Prostate gland (tissue), 2 donors: ENCODE data around the gene EFCAB5. TPM values are rescaled to one million over a fixed set of nuclear protein-coding genes. Genes with fewer than 3 reads are reported as not detected.

Source experiments
- DNase-seq: peaks from one replicate; pipeline ENCODE4 v3.0.0-alpha.2; 2019; ENCODE audit warnings: low spot score
- H3K27ac ChIP-seq, 2 donors: fragments of 200-600 bp; sonication (generic); 2 replicates each; pipeline ENCODE4 v1.5.1; 2017 to 2019
- H3K27me3 ChIP-seq: fragments of 200-600 bp; sonication (generic); replicated peaks from 2 replicates; pipeline ENCODE4 v1.5.1; 2019; ENCODE audit not compliant: insufficient read depth
- H3K36me3 ChIP-seq, 2 donors: fragments of 200-600 bp; sonication (generic); 1 replicate in 1 of 2; 2 replicates in 1 of 2; pipeline versions ENCODE4 v1.5.1 to v1.8.1; 2017 to 2019
- H3K4me1 ChIP-seq: fragments of 200-600 bp; sonication (generic); replicated peaks from 2 replicates; pipeline ENCODE4 v1.5.1; 2019
- H3K4me3 ChIP-seq, 2 donors: fragments of 200-600 bp; sonication (generic); 2 replicates each; pipeline ENCODE4 v1.5.1; 2017 to 2019
- H3K9me3 ChIP-seq: fragments of 200-600 bp; sonication (generic); 2 replicates; pipeline ENCODE4 v1.5.1; 2017
- POLR2A ChIP-seq: fragments of 450-650 bp; IDR thresholded peaks from one replicate; pipeline ENCODE4 v1.6.1; 2016; ENCODE audit warnings: antibody characterized with exemption, mild to moderate bottlenecking
- POLR2AphosphoS5 ChIP-seq: sonication (generic); formaldehyde crosslinking; IDR thresholded peaks from one replicate; pipeline ENCODE4 v1.6.1; 2017; ENCODE audit warnings: antibody characterized with exemption
- WGBS: methylation state at CpG from one replicate; pipeline ENCODE4 v1.1.5; 2018; 5-methylcytosine and 5-hydroxymethylcytosine counted together
- intact Hi-C: fragments of 100-400 bp; cut with DNase I; formaldehyde crosslinking; loops from one replicate; pipeline ENCODE4 v1.14.2; 2022
- total RNA-seq, 2 donors: library from RNA; depleted of rRNA; stranded (reverse); fragments of >200 nt; gene quantifications; one replicate each; pipeline ENCODE4 v1.1.0, GENCODE V29; 2016
- TF ChIP-seq, protein P1 (sequence below), 4 experiments: fragments of 200-600 bp in 2 of 4; fragments of 450-650 bp in 2 of 4; sonication (generic) in 2 of 4; IDR thresholded peaks; 1 replicate in 3 of 4; 2 replicates in 1 of 4; pipeline ENCODE4 v1.5.1; 2016 to 2019; ENCODE audit warnings: antibody characterized with exemption in 4 of 4, mild to moderate bottlenecking in 2 of 4, moderate library complexity in 2 of 4

EFCAB5 gene
- total RNA-seq, 2 donors from 2014 or later, result 0.57 TPM; not detected in 1

DNA sequence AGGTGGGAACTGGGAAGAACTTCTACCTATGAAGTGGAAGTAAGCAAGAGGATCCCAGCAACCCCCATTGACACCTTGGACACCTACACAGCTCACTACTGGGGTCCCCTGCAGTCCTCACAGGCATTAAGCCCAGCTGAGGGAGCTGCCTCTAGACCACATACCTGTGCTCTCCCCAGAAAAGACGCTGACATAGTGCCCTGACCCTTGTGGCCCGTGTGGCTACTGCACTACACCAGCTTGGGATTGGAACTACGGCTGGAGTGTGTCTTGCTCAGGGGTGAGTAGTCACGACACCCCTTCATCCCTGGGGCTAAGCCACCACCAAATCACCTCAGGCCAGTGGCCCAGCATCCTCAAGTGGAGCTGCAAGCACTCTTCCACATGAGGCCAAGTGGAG lies 120.9 kb downstream of the EFCAB5 start:
- Histone ChIP-seq H3K4me3 (no peak overlapping the region), H3K36me3 (no peaks in the 10 kb centered on the region), H3K9me3 (no peaks in the 10 kb centered on the region), H3K27ac (no peak overlapping the region), H3K27me3 (no peaks in the 10 kb centered on the region), H3K4me1 (no peaks in the 10 kb centered on the region)
- intact Hi-C loops, result no loop called here
- TF ChIP-seq POLR2A (no peak), POLR2AphosphoS5 (no peak)
- TF ChIP-seq, protein P1, sequence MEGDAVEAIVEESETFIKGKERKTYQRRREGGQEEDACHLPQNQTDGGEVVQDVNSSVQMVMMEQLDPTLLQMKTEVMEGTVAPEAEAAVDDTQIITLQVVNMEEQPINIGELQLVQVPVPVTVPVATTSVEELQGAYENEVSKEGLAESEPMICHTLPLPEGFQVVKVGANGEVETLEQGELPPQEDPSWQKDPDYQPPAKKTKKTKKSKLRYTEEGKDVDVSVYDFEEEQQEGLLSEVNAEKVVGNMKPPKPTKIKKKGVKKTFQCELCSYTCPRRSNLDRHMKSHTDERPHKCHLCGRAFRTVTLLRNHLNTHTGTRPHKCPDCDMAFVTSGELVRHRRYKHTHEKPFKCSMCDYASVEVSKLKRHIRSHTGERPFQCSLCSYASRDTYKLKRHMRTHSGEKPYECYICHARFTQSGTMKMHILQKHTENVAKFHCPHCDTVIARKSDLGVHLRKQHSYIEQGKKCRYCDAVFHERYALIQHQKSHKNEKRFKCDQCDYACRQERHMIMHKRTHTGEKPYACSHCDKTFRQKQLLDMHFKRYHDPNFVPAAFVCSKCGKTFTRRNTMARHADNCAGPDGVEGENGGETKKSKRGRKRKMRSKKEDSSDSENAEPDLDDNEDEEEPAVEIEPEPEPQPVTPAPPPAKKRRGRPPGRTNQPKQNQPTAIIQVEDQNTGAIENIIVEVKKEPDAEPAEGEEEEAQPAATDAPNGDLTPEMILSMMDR (IDR thresholded peaks at IDR 0.05), result no peak
- 66% methylated on average over 4 of the region's 4 CpGs for WGBS
- DNase-seq, result no peak

DNA sequence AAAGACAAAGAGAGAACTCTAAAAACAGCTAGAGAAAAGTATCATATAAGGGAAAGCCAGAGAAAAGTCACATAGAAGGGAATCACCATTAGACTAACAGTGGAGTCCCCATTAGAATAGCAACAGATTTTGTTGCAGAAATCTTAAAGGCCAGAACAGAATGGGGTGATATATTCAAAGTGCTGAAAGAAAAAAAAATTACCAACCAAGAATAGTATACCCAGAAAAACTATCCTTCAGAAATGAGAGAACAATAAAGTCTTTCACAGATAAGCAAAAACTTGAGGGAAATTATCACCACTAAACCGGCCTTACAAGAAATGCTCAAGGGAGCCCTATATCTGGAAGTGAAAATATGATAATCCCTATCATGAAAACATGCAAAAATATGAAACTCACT lies 123.3 kb downstream of the EFCAB5 start:
- TF ChIP-seq POLR2AphosphoS5 (no peak), POLR2A (no peak)
- TF ChIP-seq, protein P1 (IDR thresholded peaks at IDR 0.05), result no peak
- H3K27ac ChIP-seq, result no peak overlapping the region
- intact Hi-C loops, result no loop called here
- 90% methylated on average over 1 of the region's 1 CpG for WGBS
- DNase-seq, result no peak
- H3K4me3 ChIP-seq, result no peak overlapping the region
- no peaks in the 10 kb centered on the region for H3K4me1 ChIP-seq
- H3K27me3 ChIP-seq, result no peaks in the 10 kb centered on the region
- no peaks in the 10 kb centered on the region for H3K9me3 ChIP-seq
- no peaks in the 10 kb centered on the region for H3K36me3 ChIP-seq

DNA sequence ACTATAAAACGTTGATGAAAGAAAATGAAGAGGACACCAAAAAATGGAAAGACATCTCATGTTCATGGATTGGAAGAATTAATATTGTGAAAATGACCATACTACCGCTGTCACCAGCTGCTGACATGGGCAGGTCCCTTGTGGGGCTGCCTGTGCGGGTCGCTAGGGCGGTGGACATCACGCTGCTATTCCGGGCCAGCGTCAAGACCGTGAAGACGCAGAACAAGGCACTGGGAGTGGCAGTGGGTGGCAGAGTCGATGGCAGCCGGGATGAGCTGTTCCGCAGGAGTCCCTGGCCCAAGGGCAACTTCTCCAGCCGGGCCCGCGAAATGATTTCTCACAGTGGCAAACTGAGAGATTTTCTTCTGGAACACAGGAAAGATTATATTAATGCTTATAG lies 127.0 kb downstream of the EFCAB5 start:
- TF ChIP-seq, protein P1 (IDR thresholded peaks at IDR 0.05), result no peak
- TF ChIP-seq POLR2AphosphoS5 (no peak), POLR2A (no peak)
- no peaks in the 10 kb centered on the region for H3K9me3 ChIP-seq
- H3K27me3 ChIP-seq, result no peaks in the 10 kb centered on the region
- no peaks in the 10 kb centered on the region for H3K4me1 ChIP-seq
- WGBS, result 92% methylated on average over 16 of the region's 16 CpGs
- H3K36me3 ChIP-seq, result no peaks in the 10 kb centered on the region
- H3K4me3 ChIP-seq, result no peak overlapping the region
- H3K27ac ChIP-seq, result no peak overlapping the region
- no peak for DNase-seq
- intact Hi-C loops, result no loop called here

DNA sequence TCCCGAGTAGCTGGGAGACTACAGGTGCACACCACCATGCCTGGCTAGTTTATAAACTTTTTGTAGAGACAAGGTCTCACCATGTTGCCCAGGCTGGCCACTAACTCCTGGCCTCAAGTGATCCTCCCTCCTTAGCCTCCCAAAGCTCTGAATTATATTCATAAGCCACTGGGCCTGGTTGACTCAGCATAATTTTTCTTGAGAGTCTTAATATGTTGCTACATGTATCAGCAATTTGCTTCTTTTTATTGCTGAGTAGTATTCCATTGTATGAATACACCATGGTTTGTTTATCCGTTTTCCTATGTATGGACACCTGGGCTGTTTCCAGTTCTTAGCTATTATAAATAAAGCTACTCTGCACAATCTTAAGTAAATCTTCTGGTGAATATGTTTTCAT lies 132.8 kb downstream of the EFCAB5 start:
- no peaks in the 10 kb centered on the region for H3K4me1 ChIP-seq
- intact Hi-C loops, result no loop called here
- H3K27ac ChIP-seq, result no peak overlapping the region
- H3K36me3 ChIP-seq, result no peaks in the 10 kb centered on the region
- H3K9me3 ChIP-seq, result no peaks in the 10 kb centered on the region
- 76% methylated on average over 2 of the region's 2 CpGs for WGBS
- H3K27me3 ChIP-seq, result no peaks in the 10 kb centered on the region
- H3K4me3 ChIP-seq, result no peak overlapping the region
- TF ChIP-seq POLR2A (no peak), POLR2AphosphoS5 (no peak)
- TF ChIP-seq, protein P1 (IDR thresholded peaks at IDR 0.05), result no peak
- DNase-seq, result no peak

DNA sequence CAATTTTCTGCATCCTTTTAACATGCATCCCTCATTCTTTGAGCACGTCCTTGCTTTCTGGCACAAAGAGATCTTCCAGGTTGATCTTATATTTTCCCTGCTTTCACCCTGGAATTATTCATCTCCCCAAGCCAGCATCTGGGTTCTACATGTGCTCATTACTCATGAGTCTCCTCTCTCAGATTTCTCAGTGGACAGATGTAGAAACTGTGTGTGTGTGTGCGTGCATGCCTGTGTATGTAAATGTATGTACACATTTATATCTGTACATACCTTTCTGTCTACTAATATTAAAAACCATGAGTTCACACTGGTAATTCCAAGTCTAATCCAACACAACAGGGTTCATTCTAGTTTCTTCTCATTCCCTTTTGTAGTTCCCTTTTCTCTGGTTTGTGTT lies 133.3 kb downstream of the EFCAB5 start:
- Histone ChIP-seq H3K27ac (no peak overlapping the region), H3K4me3 (no peak overlapping the region), H3K4me1 (no peaks in the 10 kb centered on the region), H3K9me3 (no peaks in the 10 kb centered on the region), H3K36me3 (no peaks in the 10 kb centered on the region), H3K27me3 (no peaks in the 10 kb centered on the region)
- intact Hi-C loops, result no loop called here
- DNase-seq, result no peak
- TF ChIP-seq, protein P1 (IDR thresholded peaks at IDR 0.05), result no peak
- TF ChIP-seq POLR2A (no peak), POLR2AphosphoS5 (no peak)
- WGBS, result 83% methylated on average over 2 of the region's 2 CpGs
